Astrocyte (in vitro differentiated cells and primary cell): ENCODE measurements around the gene NXNL2. TPM values are rescaled to one million over a fixed set of nuclear protein-coding genes. Genes with fewer than 3 reads are reported as not detected.

Experiments used
- DNase-seq: peaks from one replicate; pipeline ENCODE4 v3.0.0-alpha.2; 2010; ENCODE audit warnings: low read depth
- FAIRE-seq: peaks from 2 replicates; lab custom pipeline; 2011; peaks lifted over from hg19 to GRCh38; lab: Jason Lieb, UNC
- H2AFZ ChIP-seq: 2 replicates; pipeline ENCODE4 v1.6.0; 2012; ENCODE audit warnings: low read depth, low read length, inconsistent platforms
- H3K27ac ChIP-seq: 2 replicates; pipeline ENCODE4 v1.5.1; 2011; ENCODE audit warnings: low read depth, low read length, inconsistent platforms
- H3K27me3 ChIP-seq: 2 replicates; pipeline ENCODE4 v1.6.0; 2011; ENCODE audit warnings: low read length, inconsistent platforms; ENCODE audit not compliant: insufficient read depth
- H3K36me3 ChIP-seq: 2 replicates; pipeline ENCODE4 v1.5.1; 2011; ENCODE audit warnings: low read length, inconsistent platforms; ENCODE audit not compliant: insufficient read depth
- H3K4me1 ChIP-seq: 2 replicates; pipeline ENCODE4 v1.5.1; 2011; ENCODE audit warnings: low read length, inconsistent platforms; ENCODE audit not compliant: insufficient read depth
- H3K4me2 ChIP-seq: 2 replicates; pipeline ENCODE4 v1.6.0; 2012; ENCODE audit warnings: low read length, inconsistent platforms
- H3K4me3 ChIP-seq: 2 replicates; pipeline ENCODE4 v1.5.1; 2011; ENCODE audit warnings: low read depth, mild to moderate bottlenecking, low read length, inconsistent platforms; ENCODE audit not compliant: insufficient read depth
- H3K79me2 ChIP-seq: 2 replicates; pipeline ENCODE4 v1.6.0; 2012; ENCODE audit warnings: mild to moderate bottlenecking, low read length, inconsistent platforms; ENCODE audit not compliant: insufficient read depth
- H3K9ac ChIP-seq: 2 replicates; pipeline ENCODE4 v1.6.0; 2012; ENCODE audit warnings: mild to moderate bottlenecking, low read length, inconsistent platforms
- H3K9me3 ChIP-seq: 2 replicates; pipeline ENCODE4 v1.5.1; 2012; ENCODE audit warnings: low read depth, mild to moderate bottlenecking, low read length, inconsistent platforms; ENCODE audit not compliant: insufficient read depth
- H4K20me1 ChIP-seq: 2 replicates; pipeline ENCODE4 v1.6.0; 2012; ENCODE audit warnings: low read length, inconsistent platforms; ENCODE audit not compliant: insufficient read depth
- H3K27ac Mint-ChIP-seq: one replicate; pipeline ENCODE4 v1.8.0; 2021; ENCODE audit warnings: mild to moderate bottlenecking, mixed read lengths; ENCODE audit not compliant: unreplicated experiment
- H3K27me3 Mint-ChIP-seq: one replicate; pipeline ENCODE4 v1.8.0; 2021; ENCODE audit warnings: low read depth, mixed read lengths; ENCODE audit not compliant: unreplicated experiment
- H3K36me3 Mint-ChIP-seq: one replicate; pipeline ENCODE4 v1.8.0; 2021; ENCODE audit warnings: low read depth, mixed read lengths; ENCODE audit not compliant: unreplicated experiment
- H3K4me1 Mint-ChIP-seq: one replicate; pipeline ENCODE4 v1.8.0; 2021; ENCODE audit warnings: low read depth, mixed read lengths; ENCODE audit not compliant: unreplicated experiment
- H3K4me3 Mint-ChIP-seq: one replicate; pipeline ENCODE4 v1.8.0; 2021; ENCODE audit warnings: mild to moderate bottlenecking, moderate library complexity, mixed read lengths; ENCODE audit not compliant: unreplicated experiment
- H3K9me3 Mint-ChIP-seq: one replicate; pipeline ENCODE4 v1.8.0; 2021; ENCODE audit warnings: mild to moderate bottlenecking, mixed read lengths; ENCODE audit not compliant: unreplicated experiment
- EZH2 ChIP-seq: IDR thresholded peaks from 2 replicates; pipeline ENCODE4 v1.6.1; 2012; ENCODE audit warnings: mild to moderate bottlenecking, low read length, inconsistent platforms; ENCODE audit not compliant: insufficient read depth
- total RNA-seq: library from RNA; stranded (reverse); gene quantifications from 2 replicates; pipeline ENCODE4 v1.2.1, GENCODE V29; 2021
- TF ChIP-seq, protein P1 (sequence below): IDR thresholded peaks from 2 replicates; pipeline ENCODE4 v1.5.1; 2011; ENCODE audit warnings: low read depth, mild to moderate bottlenecking, inconsistent platforms, low read length, moderate library complexity; ENCODE audit not compliant: insufficient read depth

The NXNL2 gene
- total RNA-seq, 1 donor from 2014 or later = 1.6 TPM

DNA sequence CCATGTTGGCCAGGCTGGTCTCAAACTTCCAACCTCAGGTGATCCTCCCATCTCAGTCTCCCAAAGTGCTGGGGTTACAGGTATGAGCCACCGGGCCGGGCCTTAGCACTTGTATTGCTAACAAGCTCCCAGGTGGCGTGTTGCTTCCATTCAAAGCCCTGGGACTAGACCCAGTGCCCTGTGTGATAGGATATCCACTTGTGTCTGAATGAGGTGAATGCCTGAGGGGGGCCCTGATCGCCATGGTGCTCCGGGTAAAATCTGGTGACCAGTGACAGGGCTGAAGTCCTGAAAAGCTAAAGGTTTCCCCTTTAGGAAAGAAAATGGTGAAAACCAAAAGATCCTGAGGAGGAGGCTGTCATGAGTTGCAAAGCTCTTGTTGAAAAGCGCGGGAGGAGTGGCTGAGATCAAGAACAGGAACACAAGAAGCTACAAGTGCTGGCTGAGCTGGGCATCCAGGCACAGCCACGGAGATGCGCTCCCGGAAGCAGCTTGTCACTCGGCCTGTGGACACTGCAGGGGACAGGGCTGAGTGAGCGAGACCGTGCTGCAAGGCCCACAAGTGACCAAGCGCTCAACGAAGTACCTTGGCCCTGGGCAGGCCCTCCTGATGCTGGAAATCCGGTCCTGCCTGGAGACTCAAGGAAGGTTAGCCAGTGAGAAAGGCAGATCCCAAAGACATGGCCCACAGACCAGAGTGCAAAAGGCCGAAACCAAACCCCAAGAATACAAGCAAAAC is 39.8 kb upstream of the NXNL2 start:
- Mint-ChIP-seq H3K36me3 (no peaks in the 10 kb centered on the region), H3K4me3 (no peak overlapping the region), H3K9me3 (no peaks in the 10 kb centered on the region), H3K27ac (no peak overlapping the region), H3K4me1 (no peaks in the 10 kb centered on the region), H3K27me3 (no peaks in the 10 kb centered on the region)
- H3K9me3 ChIP-seq = no peaks in the 10 kb centered on the region
- H3K36me3 ChIP-seq = no peaks in the 10 kb centered on the region
- no peaks in the 10 kb centered on the region for H3K27me3 ChIP-seq
- TF ChIP-seq EZH2 = no peak
- TF ChIP-seq, protein P1, sequence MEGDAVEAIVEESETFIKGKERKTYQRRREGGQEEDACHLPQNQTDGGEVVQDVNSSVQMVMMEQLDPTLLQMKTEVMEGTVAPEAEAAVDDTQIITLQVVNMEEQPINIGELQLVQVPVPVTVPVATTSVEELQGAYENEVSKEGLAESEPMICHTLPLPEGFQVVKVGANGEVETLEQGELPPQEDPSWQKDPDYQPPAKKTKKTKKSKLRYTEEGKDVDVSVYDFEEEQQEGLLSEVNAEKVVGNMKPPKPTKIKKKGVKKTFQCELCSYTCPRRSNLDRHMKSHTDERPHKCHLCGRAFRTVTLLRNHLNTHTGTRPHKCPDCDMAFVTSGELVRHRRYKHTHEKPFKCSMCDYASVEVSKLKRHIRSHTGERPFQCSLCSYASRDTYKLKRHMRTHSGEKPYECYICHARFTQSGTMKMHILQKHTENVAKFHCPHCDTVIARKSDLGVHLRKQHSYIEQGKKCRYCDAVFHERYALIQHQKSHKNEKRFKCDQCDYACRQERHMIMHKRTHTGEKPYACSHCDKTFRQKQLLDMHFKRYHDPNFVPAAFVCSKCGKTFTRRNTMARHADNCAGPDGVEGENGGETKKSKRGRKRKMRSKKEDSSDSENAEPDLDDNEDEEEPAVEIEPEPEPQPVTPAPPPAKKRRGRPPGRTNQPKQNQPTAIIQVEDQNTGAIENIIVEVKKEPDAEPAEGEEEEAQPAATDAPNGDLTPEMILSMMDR = no peak
- no peak overlapping the region for H2AFZ ChIP-seq
- no peak overlapping the region for H3K4me3 ChIP-seq
- H3K9ac ChIP-seq = no peak overlapping the region
- H3K4me1 ChIP-seq = no peaks in the 10 kb centered on the region
- no peak overlapping the region for H3K4me2 ChIP-seq
- no peaks in the 10 kb centered on the region for H4K20me1 ChIP-seq
- no peaks in the 10 kb centered on the region for H3K79me2 ChIP-seq
- no peak for FAIRE-seq
- H3K27ac ChIP-seq = no peak overlapping the region
- no peak for DNase-seq

DNA sequence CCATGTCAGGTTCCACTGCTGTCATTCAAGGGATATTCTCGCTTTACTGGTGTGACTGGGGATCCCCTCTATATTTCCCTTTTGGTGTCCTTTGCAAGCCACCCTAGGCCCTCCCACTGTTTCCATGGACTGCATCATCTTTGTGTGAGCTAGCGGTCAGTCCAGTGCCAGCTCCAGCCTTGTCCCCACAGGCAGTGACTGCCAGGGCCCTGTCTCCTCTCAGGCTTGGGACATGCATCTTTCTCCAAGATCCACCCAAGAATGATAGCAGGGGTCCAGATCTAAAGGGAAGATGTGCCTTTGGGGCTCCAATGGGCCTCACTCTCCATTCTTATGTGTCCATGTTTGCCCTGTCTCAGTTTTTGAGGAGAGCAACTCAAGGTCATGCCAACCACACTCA is 37.8 kb upstream of the NXNL2 start:
- Mint-ChIP-seq H3K9me3 (no peaks in the 10 kb centered on the region), H3K27ac (no peak overlapping the region), H3K4me1 (no peaks in the 10 kb centered on the region), H3K4me3 (no peak overlapping the region), H3K36me3 (no peaks in the 10 kb centered on the region), H3K27me3 (no peaks in the 10 kb centered on the region)
- Histone ChIP-seq H2AFZ (no peak overlapping the region), H3K4me3 (no peak overlapping the region), H4K20me1 (no peaks in the 10 kb centered on the region), H3K79me2 (no peaks in the 10 kb centered on the region), H3K9ac (no peak overlapping the region), H3K27ac (no peak overlapping the region), H3K4me2 (no peak overlapping the region), H3K27me3 (no peaks in the 10 kb centered on the region), H3K36me3 (no peaks in the 10 kb centered on the region), H3K9me3 (no peaks in the 10 kb centered on the region), H3K4me1 (no peaks in the 10 kb centered on the region)
- TF ChIP-seq EZH2 = no peak
- TF ChIP-seq, protein P1 = no peak
- FAIRE-seq (no peak), DNase-seq (no peak)

DNA sequence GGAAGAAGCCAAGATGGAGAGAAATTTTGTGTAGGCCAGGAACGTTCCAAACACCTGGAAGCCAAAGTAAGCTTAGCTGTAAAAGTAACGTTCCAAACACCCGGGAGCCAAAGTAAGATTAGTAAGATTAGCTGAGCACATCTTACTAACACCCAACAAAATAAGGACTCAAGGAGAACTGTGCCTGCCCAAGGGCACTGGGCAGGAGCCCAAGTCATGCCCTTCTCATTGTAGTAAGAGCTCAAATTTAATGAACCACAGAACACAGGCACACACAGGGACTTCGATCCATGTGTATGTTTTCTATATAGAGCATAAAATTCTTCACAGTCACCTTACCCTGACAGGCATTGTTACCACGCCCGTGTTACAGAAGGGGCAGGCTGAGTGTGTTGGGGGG is 36.1 kb upstream of the NXNL2 start:
- H4K20me1 ChIP-seq = no peaks in the 10 kb centered on the region
- Mint-ChIP-seq H3K4me3 (no peak overlapping the region), H3K4me1 (no peaks in the 10 kb centered on the region), H3K9me3 (no peaks in the 10 kb centered on the region), H3K36me3 (no peaks in the 10 kb centered on the region), H3K27me3 (no peaks in the 10 kb centered on the region), H3K27ac (no peak overlapping the region)
- H3K79me2 ChIP-seq = no peaks in the 10 kb centered on the region
- no peak overlapping the region for H3K27ac ChIP-seq
- no peaks in the 10 kb centered on the region for H3K36me3 ChIP-seq
- no peak for FAIRE-seq
- no peak overlapping the region for H3K4me2 ChIP-seq
- DNase-seq = no peak
- no peaks in the 10 kb centered on the region for H3K27me3 ChIP-seq
- no peak overlapping the region for H2AFZ ChIP-seq
- no peak overlapping the region for H3K4me3 ChIP-seq
- no peaks in the 10 kb centered on the region for H3K4me1 ChIP-seq
- TF ChIP-seq EZH2 = no peak
- TF ChIP-seq, protein P1 = no peak
- H3K9ac ChIP-seq = no peak overlapping the region
- H3K9me3 ChIP-seq = no peaks in the 10 kb centered on the region
